Large intestine (tissue), 3 donors: ENCODE measurements around the gene TTLL8. TPM values are rescaled to one million over a fixed set of nuclear protein-coding genes. Genes with fewer than 3 reads are reported as not detected.
A peak's percentile ranks its signal among the peaks of the same experiment; 100 is the strongest.

Experiments used
- DNase-seq, 2 donors: peaks; one replicate each; pipeline versions ENCODE4 v3.0.0 to v3.0.0-alpha.2; 2013
- H3K27ac ChIP-seq: one replicate; pipeline ENCODE4 v1.5.1; 2013; ENCODE audit warnings: low read length
- H3K27me3 ChIP-seq: 2 replicates; pipeline ENCODE4 v1.6.1; 2013; ENCODE audit warnings: low read length; ENCODE audit not compliant: control insufficient read depth, insufficient read depth
- H3K36me3 ChIP-seq: 2 replicates; pipeline ENCODE4 v1.6.1; 2013; ENCODE audit warnings: low read length; ENCODE audit not compliant: control insufficient read depth, insufficient read depth
- H3K4me1 ChIP-seq: one replicate; pipeline ENCODE4 v1.6.1; 2013; ENCODE audit warnings: low read length; ENCODE audit not compliant: control insufficient read depth, insufficient read depth
- H3K4me3 ChIP-seq: one replicate; pipeline ENCODE4 v1.5.1; 2013; ENCODE audit warnings: low read length
- H3K9me3 ChIP-seq: one replicate; pipeline ENCODE4 v1.6.1; 2013; ENCODE audit warnings: mild to moderate bottlenecking, low read depth, low read length, moderate library complexity; ENCODE audit not compliant: control insufficient read depth
- WGBS: methylation state at CpG from one replicate; pipeline ENCODE4 v1.1.5; 2013; ENCODE audit warnings: low lambda C conversion rate; ENCODE audit not compliant: insufficient coverage; 5-methylcytosine and 5-hydroxymethylcytosine counted together
- polyA plus RNA-seq: library from polyadenylated mRNA; unstranded; fragments of 120-200 nt; gene quantifications from one replicate; pipeline ENCODE4 v1.2.1, GENCODE V29; 2013

TTLL8 gene
- polyA plus RNA-seq, 1 donor: not detected

- WGBS: no CpG with 5 or more reads among the region's 18 CpGs
- H3K9me3 ChIP-seq: no peaks in the 10 kb centered on the region
- peaks cover 8% of the 10 kb centered on the region for H3K4me1 ChIP-seq
- peaks cover 3% of the 10 kb centered on the region for H3K27me3 ChIP-seq
- no peaks in the 10 kb centered on the region for H3K36me3 ChIP-seq
- H3K27ac ChIP-seq: no peak overlapping the region
- DNase-seq: no peak
- H3K4me3 ChIP-seq: no peak overlapping the region
Measured at GRCh38 chr22:50083462-50084079, 25.5 kb upstream of the TTLL8 start.

GRCh38 chr22:50082961-50083461, 24.9 kb upstream of the TTLL8 start:
- WGBS: no CpG with 5 or more reads among the region's 21 CpGs

DNA sequence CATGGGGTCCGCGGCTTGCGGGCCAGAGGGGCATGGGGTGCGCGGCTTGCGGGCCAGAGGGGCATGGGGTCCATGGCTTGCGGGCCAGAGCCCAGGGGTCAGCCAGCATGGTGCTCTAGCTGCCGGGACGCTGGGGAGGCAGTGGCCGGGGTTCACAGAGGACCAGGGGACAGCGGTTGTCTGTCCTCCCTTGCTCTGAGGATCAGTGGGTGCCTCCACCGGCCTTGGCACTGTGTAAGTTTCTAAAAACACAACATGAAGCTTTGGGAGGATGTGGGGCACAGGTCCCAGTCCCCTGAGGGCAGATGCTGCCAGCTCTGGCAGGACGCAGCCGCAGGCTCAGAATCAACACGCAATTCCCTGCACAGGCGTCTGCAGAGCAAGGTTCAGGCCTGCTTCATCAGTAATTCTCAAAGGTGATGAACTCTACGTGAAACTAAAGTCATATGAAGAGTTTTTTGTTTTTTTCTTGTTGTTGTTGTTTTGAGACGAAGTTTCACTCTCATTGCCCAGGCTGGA, 24.2 kb upstream of the TTLL8 start:
- H3K9me3 ChIP-seq: no peaks in the 10 kb centered on the region
- no CpG with 5 or more reads among the region's 18 CpGs for WGBS
- peaks cover 3% of the 10 kb centered on the region for H3K27me3 ChIP-seq
- H3K27ac ChIP-seq: no peak overlapping the region
- H3K36me3 ChIP-seq: no peaks in the 10 kb centered on the region
- DNase-seq: no peak
- H3K4me1 ChIP-seq: peaks cover 8% of the 10 kb centered on the region
- H3K4me3 ChIP-seq: no peak overlapping the region

More at GRCh38 chr22:50082961-50083461, 24.9 kb upstream of the TTLL8 start:
- peaks cover 3% of the 10 kb centered on the region for H3K27me3 ChIP-seq
- peaks cover 8% of the 10 kb centered on the region for H3K4me1 ChIP-seq
- H3K36me3 ChIP-seq: no peaks in the 10 kb centered on the region
- no peak overlapping the region for H3K4me3 ChIP-seq
- no peak overlapping the region for H3K27ac ChIP-seq
- DNase-seq: peak; percentile 78 to 80
- H3K9me3 ChIP-seq: no peaks in the 10 kb centered on the region

DNA sequence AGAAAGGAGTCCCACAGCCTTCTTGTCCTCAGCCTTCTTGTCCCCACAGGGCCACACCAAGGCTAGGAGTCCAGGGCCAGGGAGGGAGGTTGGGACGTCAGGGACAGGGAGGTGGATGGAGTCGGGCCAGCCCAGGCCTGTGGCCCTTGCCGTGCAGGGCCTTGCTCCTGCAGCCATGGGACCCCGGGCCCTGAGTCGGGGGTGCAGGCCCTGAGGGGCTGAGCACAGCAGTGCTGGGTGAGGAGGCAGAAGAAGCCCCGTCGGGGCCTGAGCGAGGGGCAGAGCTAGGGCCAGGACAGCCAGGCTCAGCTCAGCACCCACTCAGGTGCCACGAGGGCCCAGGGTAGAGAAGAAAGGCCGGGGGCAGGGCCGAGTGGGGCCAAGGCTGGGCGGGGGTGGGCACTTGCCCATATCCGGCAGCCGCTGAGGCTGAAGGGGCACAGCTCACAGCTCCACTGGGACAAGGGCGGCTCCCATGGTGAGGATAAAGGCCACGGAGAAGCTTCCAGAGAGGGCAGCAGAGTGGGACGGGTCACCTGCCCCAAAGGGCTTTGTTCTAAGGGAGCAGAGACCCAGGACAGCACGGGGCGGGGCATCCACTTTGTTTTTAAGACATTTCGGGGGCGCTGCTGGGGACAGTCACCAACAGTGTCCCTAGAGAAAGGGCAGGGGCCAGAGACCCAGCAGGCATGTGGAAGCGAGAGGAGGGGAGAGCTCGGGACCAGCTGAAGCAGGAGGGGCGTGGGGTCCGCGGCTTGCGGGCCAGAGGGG, 23.5 kb upstream of the TTLL8 start:
- no peak for DNase-seq
- WGBS: no CpG with 5 or more reads among the region's 27 CpGs

DNA sequence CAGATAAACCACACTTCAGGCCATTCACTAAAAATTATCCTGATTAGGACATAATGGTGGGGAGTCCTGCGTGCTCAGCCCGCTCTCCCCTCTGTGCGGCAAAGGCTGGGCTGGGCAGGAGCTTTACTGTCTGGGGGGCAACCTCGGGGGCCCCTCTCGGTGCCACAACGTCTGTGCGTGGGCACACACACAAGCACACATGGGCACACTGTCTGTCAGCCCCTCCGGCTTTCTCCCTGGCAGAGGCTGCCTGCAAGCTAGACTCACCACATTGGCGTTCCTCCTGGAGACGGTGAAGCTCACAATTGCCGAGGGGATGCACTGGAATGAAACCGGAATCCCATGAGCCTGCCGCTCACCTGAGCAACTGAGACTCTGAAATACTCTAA, 22.0 kb upstream of the TTLL8 start:
- Histone ChIP-seq H3K36me3 (no peaks in the 10 kb centered on the region), H3K4me3 (no peak overlapping the region), H3K4me1 (peaks cover 8% of the 10 kb centered on the region), H3K27me3 (peaks cover 3% of the 10 kb centered on the region), H3K27ac (no peak overlapping the region), H3K9me3 (no peaks in the 10 kb centered on the region)
- no CpG with 5 or more reads among the region's 13 CpGs for WGBS
- no peak for DNase-seq

More for the DNA sequence above, 23.5 kb upstream of the TTLL8 start:
- H3K36me3 ChIP-seq: no peaks in the 10 kb centered on the region
- no peaks in the 10 kb centered on the region for H3K9me3 ChIP-seq
- peaks cover 8% of the 10 kb centered on the region for H3K4me1 ChIP-seq
- no peak overlapping the region for H3K27ac ChIP-seq
- H3K27me3 ChIP-seq: peaks cover 3% of the 10 kb centered on the region
- no peak overlapping the region for H3K4me3 ChIP-seq

- H3K4me3 ChIP-seq: no peak overlapping the region
- no peak overlapping the region for H3K27ac ChIP-seq
- no peak for DNase-seq
- H3K27me3 ChIP-seq: no peaks in the 10 kb centered on the region
- WGBS: no CpG with 5 or more reads among the region's 9 CpGs
- H3K9me3 ChIP-seq: no peaks in the 10 kb centered on the region
- peaks cover 8% of the 10 kb centered on the region for H3K4me1 ChIP-seq
- no peaks in the 10 kb centered on the region for H3K36me3 ChIP-seq
Measured at GRCh38 chr22:50078761-50079160, 20.7 kb upstream of the TTLL8 start.

DNA sequence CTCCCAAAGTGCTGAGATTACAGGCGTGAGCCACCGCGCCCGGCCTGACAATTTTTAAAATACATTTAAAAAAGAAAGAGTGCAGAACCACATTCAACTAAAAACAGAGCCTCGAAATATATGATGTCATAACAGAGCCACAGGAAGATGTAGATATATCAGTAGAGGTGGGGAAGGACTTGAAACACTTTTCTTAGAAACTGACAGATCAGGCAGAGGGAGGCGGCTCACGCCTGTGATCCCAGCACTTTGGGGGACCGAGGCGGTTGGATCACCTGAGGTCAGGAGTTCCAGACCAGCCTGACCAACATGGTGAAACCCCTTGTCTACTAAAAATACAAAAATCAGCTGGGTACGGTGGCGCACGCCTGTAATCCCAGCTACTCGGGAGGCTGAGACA, 20.1 kb upstream of the TTLL8 start:
- no peak for DNase-seq
- Histone ChIP-seq H3K4me3 (no peak overlapping the region), H3K27me3 (no peaks in the 10 kb centered on the region), H3K36me3 (no peaks in the 10 kb centered on the region), H3K27ac (no peak overlapping the region), H3K9me3 (no peaks in the 10 kb centered on the region), H3K4me1 (peaks cover 4% of the 10 kb centered on the region)
- WGBS: 100% methylated on average over 1 of the region's 13 CpGs

DNA sequence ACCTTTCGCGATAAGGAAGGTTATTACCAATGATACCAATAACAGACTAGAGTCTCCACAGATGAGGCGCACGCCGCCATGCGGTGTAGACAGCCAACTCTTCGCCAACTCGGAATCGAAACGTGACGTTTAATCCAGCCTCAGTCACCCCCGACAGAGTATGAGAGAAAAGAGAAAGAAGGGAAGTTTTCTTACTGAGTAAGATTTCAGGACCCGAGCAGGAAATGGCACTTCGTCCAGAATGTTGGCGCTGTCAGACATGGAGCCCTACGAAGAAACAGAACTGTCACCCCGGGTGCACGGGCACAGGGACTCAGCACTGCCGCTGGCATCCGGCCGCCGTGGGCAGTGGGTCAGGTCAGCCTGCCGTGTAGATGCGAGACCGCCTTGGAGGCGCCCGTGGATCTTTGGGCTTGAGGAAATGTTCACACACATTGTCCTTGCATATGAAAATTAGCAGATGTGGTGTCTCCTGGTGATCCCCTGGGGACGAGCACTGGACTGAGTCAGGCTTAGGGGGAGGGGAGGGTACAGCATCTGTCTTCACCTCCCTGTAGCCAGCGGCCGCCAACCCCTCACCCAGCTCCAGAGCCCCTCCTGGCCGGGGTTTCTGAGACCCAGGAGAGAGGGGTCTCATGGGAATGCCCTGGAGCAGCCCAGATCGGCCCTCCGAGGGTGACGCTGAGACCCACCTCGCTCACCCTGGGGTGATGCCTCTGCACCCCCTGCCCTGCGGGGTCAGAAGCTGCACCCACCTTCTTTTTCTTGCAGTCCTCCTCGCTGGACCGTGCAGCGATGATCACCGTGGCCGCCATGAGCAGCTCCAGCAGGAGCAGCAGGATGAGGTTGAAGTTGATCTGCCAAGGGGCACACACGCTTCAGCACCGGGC, 18.8 kb upstream of the TTLL8 start:
- no peak overlapping the region for H3K4me3 ChIP-seq
- no peak overlapping the region for H3K27ac ChIP-seq
- no peaks in the 10 kb centered on the region for H3K9me3 ChIP-seq
- H3K36me3 ChIP-seq: no peaks in the 10 kb centered on the region
- 100% methylated on average over 3 of the region's 43 CpGs for WGBS
- DNase-seq: no peak
- H3K27me3 ChIP-seq: no peaks in the 10 kb centered on the region
- H3K4me1 ChIP-seq: no peaks in the 10 kb centered on the region

- Histone ChIP-seq H3K4me3 (no peak overlapping the region), H3K36me3 (no peaks in the 10 kb centered on the region), H3K9me3 (no peaks in the 10 kb centered on the region), H3K27ac (no peak overlapping the region), H3K27me3 (no peaks in the 10 kb centered on the region), H3K4me1 (no peaks in the 10 kb centered on the region)
- no CpG with 5 or more reads among the region's 32 CpGs for WGBS
- DNase-seq: no peak
Measured at GRCh38 chr22:50074551-50075530, 16.7 kb upstream of the TTLL8 start.
